Choroid plexus epithelial cell (primary cell): ENCODE measurements around the gene CIAO3.

Experiments used
- DNase-seq: peaks from one replicate; pipeline ENCODE4 v3.0.0-alpha.2; 2010; ENCODE audit warnings: low read depth
- H3K4me3 ChIP-seq: 2 replicates; pipeline ENCODE4 v1.5.1; 2011; ENCODE audit warnings: low read depth, mild to moderate bottlenecking, control low read depth, low read length, moderate library complexity
- CTCF ChIP-seq: conservative IDR thresholded peaks from 2 replicates; pipeline ENCODE4 v1.5.1; 2011; ENCODE audit warnings: low read depth, mild to moderate bottlenecking, control low read depth, inconsistent platforms, low read length, moderate library complexity

CIAO3 gene

GRCh38 chr16:724188-725040, 16.4 kb downstream of the CIAO3 start:
- DNase-seq, result no peak
- no peak overlapping the region for H3K4me3 ChIP-seq
- TF ChIP-seq CTCF, result no peak

- H3K4me3 ChIP-seq, result no peak overlapping the region
- TF ChIP-seq CTCF, result no peak
These were observed 17.1 kb downstream of the CIAO3 start for GRCh38 chr16:723695-724094.

GRCh38 chr16:722835-723633, 17.8 kb downstream of the CIAO3 start:
- no peak for TF ChIP-seq CTCF
- no peak overlapping the region for H3K4me3 ChIP-seq
- DNase-seq, result no peak

More at GRCh38 chr16:723695-724094, 17.1 kb downstream of the CIAO3 start:
- DNase-seq, result no peak

GRCh38 chr16:721765-722540, 18.8 kb downstream of the CIAO3 start:
- DNase-seq, result no peak
- H3K4me3 ChIP-seq, result peak overlapping the region; percentile 73
- no peak for TF ChIP-seq CTCF

GRCh38 chr16:720990-721764, 19.6 kb downstream of the CIAO3 start, which contains the start of gene ANTKMT:
Gene ANTKMT (plus strand): TSS chr16:721146. CDS start chr16:721275, 129 bp downstream.
- H3K4me3 ChIP-seq, result peak within 1 kb of the TSS; percentile 73
- DNase-seq, result peak; percentile 69
- TF ChIP-seq CTCF, result no peak

- H3K4me3 ChIP-seq, result peak overlapping the region; percentile 73
- peak; percentile 76 for DNase-seq
- peak; percentile 35 for TF ChIP-seq CTCF
These were observed 20.3 kb downstream of the CIAO3 start for GRCh38 chr16:720447-720989.
